Peyer's patch (tissue), 4 donors: Measurements from ENCODE around the gene CACNA1I.

Experiments used
- POLR2A ChIP-seq, 2 donors: fragments of 450-650 bp; IDR thresholded peaks; one replicate each; pipeline ENCODE4 v1.5.1; 2017; ENCODE audit warnings: antibody characterized with exemption in 2 of 2, mild to moderate bottlenecking in 2 of 2, moderate library complexity in 2 of 2
- TF ChIP-seq, protein P1 (sequence below), 6 experiments: fragments of 450-650 bp in 4 of 6; fragments of 200-600 bp in 2 of 6; sonication (generic) in 1 of 6; IDR thresholded peaks; one replicate each; pipeline ENCODE4 v1.5.1; 2017 to 2019; ENCODE audit warnings: antibody characterized with exemption in 6 of 6, mild to moderate bottlenecking in 3 of 6, moderate library complexity in 1 of 6

DNA sequence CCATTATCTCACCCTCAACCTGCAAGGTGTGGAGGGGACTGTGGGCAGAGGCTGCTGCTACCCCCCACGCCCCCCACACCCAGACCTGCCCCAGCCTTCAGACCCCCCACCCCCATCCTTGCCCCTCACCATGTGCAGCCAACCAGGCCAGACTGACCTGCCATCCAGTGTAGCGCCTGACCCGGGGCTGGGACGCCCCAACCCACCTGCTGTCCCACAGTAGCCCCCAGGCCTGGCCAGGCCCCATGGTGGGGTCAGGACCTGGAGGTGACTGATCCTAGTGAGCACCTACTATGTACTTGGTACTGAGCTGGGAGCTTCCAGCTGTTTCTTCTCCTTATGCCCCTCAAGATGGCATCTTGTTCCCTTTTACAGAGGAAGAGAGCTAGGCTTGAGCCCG, 113.1 kb downstream of the CACNA1I start:
- TF ChIP-seq, protein P1, sequence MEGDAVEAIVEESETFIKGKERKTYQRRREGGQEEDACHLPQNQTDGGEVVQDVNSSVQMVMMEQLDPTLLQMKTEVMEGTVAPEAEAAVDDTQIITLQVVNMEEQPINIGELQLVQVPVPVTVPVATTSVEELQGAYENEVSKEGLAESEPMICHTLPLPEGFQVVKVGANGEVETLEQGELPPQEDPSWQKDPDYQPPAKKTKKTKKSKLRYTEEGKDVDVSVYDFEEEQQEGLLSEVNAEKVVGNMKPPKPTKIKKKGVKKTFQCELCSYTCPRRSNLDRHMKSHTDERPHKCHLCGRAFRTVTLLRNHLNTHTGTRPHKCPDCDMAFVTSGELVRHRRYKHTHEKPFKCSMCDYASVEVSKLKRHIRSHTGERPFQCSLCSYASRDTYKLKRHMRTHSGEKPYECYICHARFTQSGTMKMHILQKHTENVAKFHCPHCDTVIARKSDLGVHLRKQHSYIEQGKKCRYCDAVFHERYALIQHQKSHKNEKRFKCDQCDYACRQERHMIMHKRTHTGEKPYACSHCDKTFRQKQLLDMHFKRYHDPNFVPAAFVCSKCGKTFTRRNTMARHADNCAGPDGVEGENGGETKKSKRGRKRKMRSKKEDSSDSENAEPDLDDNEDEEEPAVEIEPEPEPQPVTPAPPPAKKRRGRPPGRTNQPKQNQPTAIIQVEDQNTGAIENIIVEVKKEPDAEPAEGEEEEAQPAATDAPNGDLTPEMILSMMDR (IDR thresholded peaks at IDR 0.05): no peak
- TF ChIP-seq POLR2A (IDR thresholded peaks at IDR 0.05): no peak
